Measurements from ENCODE around the gene HPDL. TPM values are rescaled to one million over a fixed set of nuclear protein-coding genes. Genes with fewer than 3 reads are reported as not detected.

Gene HPDL
- polyA plus RNA-seq, 1 donor (not counting 4 experiments of a cell fraction or from before 2014, with no cell fraction given), result 0.14 TPM

- H3K27ac ChIP-seq (ENCODE audit: control insufficient read depth, insufficient read depth, low read length), result peak within 1 kb of the TSS; percentile 94
- peaks cover 16% of the 10 kb centered on the region for H3K79me2 ChIP-seq (ENCODE audit: control insufficient read depth, insufficient read depth, low read length)
- peak within 1 kb of the TSS; percentile 99 for H3K4me2 ChIP-seq (ENCODE audit: control insufficient read depth, extremely low read depth, insufficient read depth, low read depth, low read length)
- FAIRE-seq (peak; percentile 76), DNase-seq (ENCODE audit: low read depth, low spot score) (peak; percentile 44)
- peaks cover 25 to 26% of the 10 kb centered on the region in 2 experiments for H3K36me3 ChIP-seq (ENCODE audit: control insufficient read depth in 2 of 2, extremely low read depth in 1 of 2, insufficient read depth in 2 of 2, low read length in 2 of 2)
- H3K4me3 ChIP-seq (ENCODE audit: control insufficient read depth in 2 of 3, extremely low read depth in 1 of 3, insufficient read depth in 2 of 3, low read depth in 1 of 3, low read length in 3 of 3), result peak within 1 kb of the TSS; percentile 67 to 89 (median 78)
- dilution Hi-C loops (cut with MboI; ENCODE audit: extremely low pct_ligation_motif_present, low sequenced_read_pairs), result no loop called here
- H2AFZ ChIP-seq (ENCODE audit: control insufficient read depth, low read length), result peak within 1 kb of the TSS; percentile 96
- peak within 1 kb of the TSS; percentile 91 for H3K9ac ChIP-seq (ENCODE audit: control insufficient read depth, extremely low read depth, insufficient read depth, low read length)
- TF ChIP-seq, protein P1, sequence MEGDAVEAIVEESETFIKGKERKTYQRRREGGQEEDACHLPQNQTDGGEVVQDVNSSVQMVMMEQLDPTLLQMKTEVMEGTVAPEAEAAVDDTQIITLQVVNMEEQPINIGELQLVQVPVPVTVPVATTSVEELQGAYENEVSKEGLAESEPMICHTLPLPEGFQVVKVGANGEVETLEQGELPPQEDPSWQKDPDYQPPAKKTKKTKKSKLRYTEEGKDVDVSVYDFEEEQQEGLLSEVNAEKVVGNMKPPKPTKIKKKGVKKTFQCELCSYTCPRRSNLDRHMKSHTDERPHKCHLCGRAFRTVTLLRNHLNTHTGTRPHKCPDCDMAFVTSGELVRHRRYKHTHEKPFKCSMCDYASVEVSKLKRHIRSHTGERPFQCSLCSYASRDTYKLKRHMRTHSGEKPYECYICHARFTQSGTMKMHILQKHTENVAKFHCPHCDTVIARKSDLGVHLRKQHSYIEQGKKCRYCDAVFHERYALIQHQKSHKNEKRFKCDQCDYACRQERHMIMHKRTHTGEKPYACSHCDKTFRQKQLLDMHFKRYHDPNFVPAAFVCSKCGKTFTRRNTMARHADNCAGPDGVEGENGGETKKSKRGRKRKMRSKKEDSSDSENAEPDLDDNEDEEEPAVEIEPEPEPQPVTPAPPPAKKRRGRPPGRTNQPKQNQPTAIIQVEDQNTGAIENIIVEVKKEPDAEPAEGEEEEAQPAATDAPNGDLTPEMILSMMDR (optimal IDR thresholded peaks at IDR 0.05 in 1 of 3, IDR thresholded peaks at IDR 0.05 in 1 of 3, conservative IDR thresholded peaks at IDR 0.05 in 1 of 3; ENCODE audit: extremely low read depth in 1 of 3, insufficient read depth in 2 of 3, low read length in 3 of 3), result no peak
- no peak for TF ChIP-seq EZH2 (IDR thresholded peaks at IDR 0.05; ENCODE audit: low read length)
- H3K27me3 ChIP-seq (ENCODE audit: control insufficient read depth, extremely low read depth, insufficient read depth, low read length), result no peaks in the 10 kb centered on the region
- H3K9me1 ChIP-seq (ENCODE audit: control insufficient read depth, extremely low read depth, insufficient read depth, low read length), result no peaks in the 10 kb centered on the region
- H4K20me1 ChIP-seq (ENCODE audit: control insufficient read depth, extremely low read depth, insufficient read depth, low read length), result no peaks in the 10 kb centered on the region
- H3K9me3 ChIP-seq (ENCODE audit: control insufficient read depth, low read depth, low read length), result no peaks in the 10 kb centered on the region
- H3K4me1 ChIP-seq (ENCODE audit: control insufficient read depth, extremely low read depth, insufficient read depth, low read length), result peaks cover 15% of the 10 kb centered on the region
These were observed 13.3 kb downstream of the HPDL start, which contains the start of the genes MUTYH and TOE1 for GRCh38 chr1:45339789-45340558. TSS of gene MUTYH (minus strand) at chr1:45340440. CDS start at chr1:45334505, 5,935 bp downstream. TSS of gene TOE1 (plus strand) at chr1:45340170. CDS start at chr1:45340253, 83 bp downstream.

DNA sequence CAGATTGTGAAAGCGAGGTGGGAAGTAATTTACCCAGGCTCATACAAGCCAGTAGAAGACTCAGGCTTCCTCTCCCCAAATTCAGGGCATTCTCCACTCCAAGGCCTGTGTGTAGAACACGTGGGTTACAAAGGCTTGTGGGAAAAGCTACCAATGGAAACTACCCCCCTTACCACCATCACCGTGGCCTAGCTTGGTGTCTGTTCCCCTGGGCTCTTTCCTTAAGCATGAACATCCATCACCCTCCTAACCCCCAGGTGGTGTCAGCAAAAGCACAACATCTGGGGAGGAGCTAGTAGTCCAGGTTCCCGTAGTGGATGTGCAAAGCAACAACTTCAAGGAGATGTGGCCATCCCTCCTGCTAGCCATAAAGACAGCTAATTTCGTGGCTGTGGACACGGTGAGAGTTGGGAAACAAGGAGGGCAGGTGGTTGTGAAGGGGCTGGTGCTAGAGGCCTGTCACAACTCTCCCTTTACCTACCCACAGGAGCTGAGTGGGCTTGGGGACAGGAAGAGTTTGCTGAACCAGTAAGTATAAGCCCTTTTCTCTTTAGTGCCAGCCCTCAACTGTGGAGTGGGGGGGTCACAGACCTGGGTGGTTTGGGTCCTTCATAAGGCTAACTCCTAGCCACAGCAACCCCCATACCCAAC, 14.2 kb downstream of the HPDL start:
- H3K27ac ChIP-seq (ENCODE audit: control insufficient read depth, insufficient read depth, low read length), result peak overlapping the region; percentile 94
- TF ChIP-seq EZH2 (IDR thresholded peaks at IDR 0.05; ENCODE audit: low read length), result no peak
- TF ChIP-seq, protein P1 (optimal IDR thresholded peaks at IDR 0.05 in 1 of 3, IDR thresholded peaks at IDR 0.05 in 1 of 3, conservative IDR thresholded peaks at IDR 0.05 in 1 of 3; ENCODE audit: extremely low read depth in 1 of 3, insufficient read depth in 2 of 3, low read length in 3 of 3), result peak in 1 of 3 experiments; percentile 28
- DNase-seq (ENCODE audit: low read depth, low spot score) (no peak), FAIRE-seq (no peak)
- no peaks in the 10 kb centered on the region for H3K27me3 ChIP-seq (ENCODE audit: control insufficient read depth, extremely low read depth, insufficient read depth, low read length)
- H3K9me3 ChIP-seq (ENCODE audit: control insufficient read depth, low read depth, low read length), result no peaks in the 10 kb centered on the region
- H2AFZ ChIP-seq (ENCODE audit: control insufficient read depth, low read length), result peak overlapping the region; percentile 96
- H3K9me1 ChIP-seq (ENCODE audit: control insufficient read depth, extremely low read depth, insufficient read depth, low read length), result no peaks in the 10 kb centered on the region
- H3K36me3 ChIP-seq (ENCODE audit: control insufficient read depth in 2 of 2, extremely low read depth in 1 of 2, insufficient read depth in 2 of 2, low read length in 2 of 2), result peaks cover 26 to 32% of the 10 kb centered on the region in 2 experiments
- peak overlapping the region; percentile 99 for H3K4me2 ChIP-seq (ENCODE audit: control insufficient read depth, extremely low read depth, insufficient read depth, low read depth, low read length)
- H3K4me3 ChIP-seq (ENCODE audit: control insufficient read depth in 2 of 3, extremely low read depth in 1 of 3, insufficient read depth in 2 of 3, low read depth in 1 of 3, low read length in 3 of 3), result peak overlapping the region; percentile 67 to 89 (median 78)
- H3K4me1 ChIP-seq (ENCODE audit: control insufficient read depth, extremely low read depth, insufficient read depth, low read length), result peaks cover 15% of the 10 kb centered on the region
- peaks cover 16% of the 10 kb centered on the region for H3K79me2 ChIP-seq (ENCODE audit: control insufficient read depth, insufficient read depth, low read length)
- no peaks in the 10 kb centered on the region for H4K20me1 ChIP-seq (ENCODE audit: control insufficient read depth, extremely low read depth, insufficient read depth, low read length)
- peak overlapping the region; percentile 91 for H3K9ac ChIP-seq (ENCODE audit: control insufficient read depth, extremely low read depth, insufficient read depth, low read length)
- dilution Hi-C loops (cut with MboI; ENCODE audit: extremely low pct_ligation_motif_present, low sequenced_read_pairs), result no loop called here
